Uterus (tissue), 2 donors: ENCODE data around the gene TRIP12.

Experiments
- CTCF ChIP-seq, 4 experiments: fragments of 200-600 bp in 2 of 4; fragments of 450-650 bp in 2 of 4; sonication (generic) in 2 of 4; IDR thresholded peaks; one replicate each; pipeline ENCODE4 v1.5.1; 2016 to 2019; ENCODE audit warnings: antibody characterized with exemption in 4 of 4, mild to moderate bottlenecking in 2 of 4, moderate library complexity in 1 of 4
- POLR2A ChIP-seq, 2 donors: fragments of 450-650 bp; IDR thresholded peaks; one replicate each; pipeline ENCODE4 v1.6.1; 2016; ENCODE audit warnings: antibody characterized with exemption in 2 of 2, mild to moderate bottlenecking in 1 of 2, moderate library complexity in 1 of 2

- TF ChIP-seq CTCF (IDR thresholded peaks at IDR 0.05) (no peak), POLR2A (IDR thresholded peaks at IDR 0.05) (no peak)
Measured at GRCh38 chr2:229784791-229785190, 137.0 kb downstream of the TRIP12 start.
